ENCODE results near the gene HAPLN3.

Gene HAPLN3

GRCh38 chr15:88894348-88894818 is 961 bp downstream of the HAPLN3 start:
- peak; percentile 67 to 82 for DNase-seq (ENCODE audit: low read depth in 2 of 2)

DNA sequence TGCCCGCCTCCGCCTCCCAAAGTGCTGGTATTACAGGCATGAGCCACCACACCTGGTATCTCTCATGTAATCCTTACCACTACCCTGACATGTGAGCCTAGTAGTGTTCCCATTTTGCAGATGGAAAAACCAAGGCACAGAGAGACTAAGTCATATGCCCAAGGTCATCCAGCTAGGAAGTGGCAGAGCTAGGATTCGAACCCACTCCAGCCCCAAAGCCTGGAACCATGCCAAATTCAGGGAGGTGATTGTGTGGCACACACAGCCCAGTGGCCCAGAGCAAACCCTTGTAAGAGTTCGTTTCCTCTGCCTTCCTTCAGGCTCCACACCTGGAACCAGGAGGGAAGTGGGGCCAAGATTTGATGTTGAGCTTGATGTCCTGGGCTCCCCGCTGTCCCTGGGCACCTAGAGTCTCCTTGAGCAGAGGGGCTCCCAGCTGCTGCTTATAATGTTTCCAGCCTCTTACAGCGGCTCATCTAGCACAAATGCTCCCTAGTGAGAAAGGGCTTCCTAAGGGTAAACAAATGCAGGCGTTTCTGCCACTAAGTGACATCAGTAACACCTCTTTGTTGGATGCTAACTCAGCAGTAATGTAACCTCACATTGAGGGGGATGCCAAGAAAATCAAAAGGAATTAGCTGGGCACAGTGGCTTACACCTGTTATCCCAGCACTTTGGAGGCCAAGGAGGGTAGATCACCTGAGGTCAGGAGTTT is 3.6 kb downstream of the HAPLN3 start:
- no peak for DNase-seq (ENCODE audit: low read depth in 2 of 2)

DNA sequence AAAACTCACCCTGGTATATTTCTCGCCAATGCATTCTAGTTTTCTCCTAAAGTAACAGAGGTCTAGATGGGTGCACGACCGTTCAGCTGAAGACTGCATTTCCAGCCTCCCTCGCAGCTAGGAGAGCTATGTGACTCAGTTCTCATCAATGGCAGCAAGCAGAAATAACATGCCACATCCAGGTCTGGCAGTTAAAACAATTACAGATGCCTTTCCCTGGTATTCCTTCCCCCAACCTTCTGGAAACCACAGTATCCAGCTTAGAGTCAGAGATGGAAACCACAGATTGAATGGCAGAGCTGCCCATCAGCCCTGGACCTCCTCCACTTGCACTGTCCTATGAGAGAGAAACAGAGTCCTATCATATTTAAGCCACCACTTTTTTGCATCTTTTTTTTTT is 4.8 kb downstream of the HAPLN3 start:
- DNase-seq (ENCODE audit: low read depth in 2 of 2): no peak

- DNase-seq (ENCODE audit: low read depth in 2 of 2): no peak
Measured at GRCh38 chr15:88888719-88889118, 6.6 kb downstream of the HAPLN3 start.

- no peak for DNase-seq (ENCODE audit: low read depth in 2 of 2)
Measured at GRCh38 chr15:88887068-88887580, 8.2 kb downstream of the HAPLN3 start.

DNA sequence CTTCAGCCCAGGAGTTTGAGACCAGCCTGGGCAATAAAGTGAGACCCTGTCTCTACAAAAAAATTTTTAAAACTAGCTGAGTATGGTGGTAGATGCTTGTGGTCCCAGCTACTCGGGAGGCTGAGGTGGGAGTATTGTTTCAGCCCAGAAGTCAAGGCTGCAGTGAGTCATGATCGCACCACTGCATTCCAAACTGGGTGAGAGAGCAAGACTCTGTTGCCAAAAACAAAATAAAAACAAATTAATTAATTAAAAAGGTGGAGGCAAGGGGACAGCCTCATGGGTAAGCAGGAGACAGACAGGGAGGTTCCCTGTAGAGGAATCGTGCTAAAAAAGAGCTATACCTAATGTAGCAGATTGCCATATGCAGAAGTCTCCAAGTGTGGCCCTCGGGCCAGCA is 12.6 kb downstream of the HAPLN3 start:
- no peak for DNase-seq (ENCODE audit: low read depth in 2 of 2)

DNA sequence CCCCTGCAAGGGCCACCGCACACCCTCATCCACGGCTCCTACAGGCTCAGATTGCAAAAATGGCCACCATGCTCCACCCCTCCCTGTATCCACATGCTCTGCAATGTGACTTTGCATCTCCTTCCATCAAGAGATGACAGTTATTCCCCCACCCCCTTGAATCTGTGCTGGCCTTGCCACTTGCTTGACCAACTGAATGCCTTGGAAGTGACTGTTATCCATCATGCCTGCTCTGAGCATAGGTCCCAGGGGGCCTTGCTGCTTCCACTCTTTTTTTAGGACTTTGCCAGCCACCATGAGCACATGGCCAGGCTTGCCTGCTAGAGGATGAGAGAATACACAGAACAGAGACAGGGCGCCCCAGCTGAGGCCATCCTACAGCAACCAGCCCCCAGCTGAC is 13.6 kb downstream of the HAPLN3 start:
- no peak for DNase-seq (ENCODE audit: low read depth in 2 of 2)

- no peak for DNase-seq (ENCODE audit: low read depth in 2 of 2)
Measured at GRCh38 chr15:88880944-88881740, 14.2 kb downstream of the HAPLN3 start.

DNA sequence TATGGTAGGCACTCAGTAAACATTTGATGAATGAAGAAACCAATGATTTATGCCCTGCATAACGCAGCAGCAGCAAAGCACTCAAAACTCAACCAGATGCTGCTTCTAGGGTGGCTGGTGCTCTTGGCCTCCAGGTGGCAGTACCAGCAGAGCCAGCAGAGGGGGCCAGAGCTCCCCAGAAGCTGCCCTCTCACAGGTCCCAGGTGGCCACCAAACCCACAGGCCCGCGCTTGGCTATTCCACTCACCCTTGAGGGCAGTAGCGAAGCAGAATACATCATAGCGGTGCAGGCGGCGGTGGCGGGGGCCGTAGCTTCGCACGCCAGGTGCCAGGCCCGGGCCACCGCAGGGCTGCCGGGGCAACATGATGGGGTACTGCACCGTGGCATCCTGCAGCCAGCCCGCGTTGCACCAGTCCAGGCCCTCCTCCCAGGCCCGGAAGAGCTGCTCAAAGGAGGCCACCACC is 16.6 kb downstream of the HAPLN3 start:
- DNase-seq (ENCODE audit: low read depth in 2 of 2): peak in 1 of 2 experiments; percentile 37

DNA sequence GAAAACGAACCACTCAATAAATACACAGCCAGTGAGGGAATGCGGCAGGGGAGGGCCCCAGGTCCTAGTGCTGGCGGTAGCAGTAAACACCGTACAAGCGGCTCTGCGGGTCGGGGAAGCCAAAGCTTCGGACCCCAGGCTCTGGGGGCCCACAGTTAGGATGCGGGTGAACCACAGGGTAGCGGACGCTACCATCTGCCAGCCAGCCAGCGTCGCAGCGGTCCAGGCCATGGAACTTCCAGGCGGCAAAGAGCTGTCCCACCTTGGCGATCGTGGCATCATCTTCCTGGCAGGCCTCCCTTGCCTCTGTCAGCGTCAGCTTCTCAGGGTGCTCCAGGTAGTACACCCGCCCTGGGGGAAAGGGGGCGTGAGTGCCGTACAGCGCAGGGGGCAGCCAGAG is 17.4 kb downstream of the HAPLN3 start:
- no peak for DNase-seq (ENCODE audit: low read depth in 2 of 2)

DNA sequence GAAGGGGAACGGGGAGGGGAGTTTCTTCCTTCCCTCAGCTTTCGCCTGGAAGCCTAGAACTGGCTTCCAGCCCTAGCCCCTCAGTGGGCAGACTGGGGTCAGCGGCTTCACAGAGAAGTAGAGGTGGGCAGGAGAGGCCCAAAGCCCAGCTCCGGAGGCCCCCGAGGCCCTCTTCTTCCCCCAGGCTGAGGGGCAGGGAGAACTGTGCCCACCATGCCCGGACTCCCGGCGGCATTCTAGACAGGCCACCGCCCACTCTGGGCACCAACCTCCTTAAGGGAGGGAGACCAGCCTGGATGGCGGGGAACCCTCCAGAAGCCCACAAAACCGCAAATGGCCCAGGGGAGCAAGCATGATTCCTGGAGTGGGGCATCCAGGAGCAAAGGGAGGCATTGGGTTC is 17.9 kb downstream of the HAPLN3 start:
- DNase-seq (ENCODE audit: low read depth in 2 of 2): no peak

DNA sequence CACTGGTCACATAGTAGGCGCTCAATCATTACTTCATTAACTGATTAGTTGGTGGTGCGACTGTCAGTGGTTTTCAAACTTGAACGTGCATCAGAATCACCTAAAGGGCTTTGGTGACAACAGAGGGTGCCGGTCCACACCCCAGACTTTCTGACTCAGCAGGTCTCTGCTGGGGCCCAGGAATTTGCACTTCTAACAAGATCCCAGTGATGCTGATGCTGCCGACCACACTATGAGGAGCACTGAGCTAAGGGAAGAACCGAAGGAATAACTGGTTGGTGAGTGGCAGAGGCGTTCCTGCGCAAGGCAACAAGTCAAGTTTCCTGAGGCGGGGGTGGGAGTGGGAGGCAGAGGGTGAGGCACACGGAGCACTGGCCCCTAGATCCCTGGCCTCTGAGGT is 18.8 kb downstream of the HAPLN3 start:
- DNase-seq (ENCODE audit: low read depth in 2 of 2): no peak

DNA sequence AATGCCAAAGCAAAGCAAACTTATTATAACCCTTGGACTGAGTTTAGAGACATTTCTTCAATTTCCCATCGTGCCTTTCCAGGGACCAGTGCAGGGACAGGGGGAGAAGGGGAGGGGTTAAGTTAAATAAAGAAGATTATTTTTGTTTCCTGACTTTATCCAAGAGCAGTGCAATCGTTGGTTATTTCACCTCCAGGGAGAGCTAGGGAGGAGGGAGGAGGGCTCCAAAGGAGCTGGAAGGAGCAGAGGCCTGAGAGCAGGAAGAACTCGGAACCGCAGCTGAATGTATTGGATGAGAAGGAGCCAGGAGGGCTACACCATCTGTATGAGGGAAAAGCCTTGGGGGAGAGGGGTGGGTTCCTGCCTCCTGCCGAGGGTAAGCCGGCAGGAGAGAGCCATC is 20.7 kb downstream of the HAPLN3 start:
- DNase-seq (ENCODE audit: low read depth in 2 of 2): no peak

DNA sequence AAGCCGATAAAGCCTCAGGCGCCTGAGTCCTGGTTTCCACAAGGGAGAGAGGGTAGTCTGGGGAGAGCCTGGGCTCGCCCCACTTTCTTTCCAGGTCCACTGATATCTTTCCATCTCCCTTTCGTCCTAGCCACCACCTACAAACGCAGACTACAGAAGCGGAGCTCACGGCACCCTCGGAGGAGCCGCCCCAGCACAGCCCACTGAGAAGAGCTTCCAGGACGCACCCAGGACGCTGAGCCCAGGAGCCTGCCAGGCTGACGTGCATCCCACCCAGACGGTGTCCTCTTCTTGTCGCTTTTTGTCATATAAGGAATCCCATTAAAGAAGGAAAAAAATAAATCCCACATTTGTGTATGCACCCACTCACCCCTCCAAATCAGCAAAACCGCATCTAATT is 21.1 kb downstream of the HAPLN3 start:
- DNase-seq (ENCODE audit: low read depth in 2 of 2): no peak

DNA sequence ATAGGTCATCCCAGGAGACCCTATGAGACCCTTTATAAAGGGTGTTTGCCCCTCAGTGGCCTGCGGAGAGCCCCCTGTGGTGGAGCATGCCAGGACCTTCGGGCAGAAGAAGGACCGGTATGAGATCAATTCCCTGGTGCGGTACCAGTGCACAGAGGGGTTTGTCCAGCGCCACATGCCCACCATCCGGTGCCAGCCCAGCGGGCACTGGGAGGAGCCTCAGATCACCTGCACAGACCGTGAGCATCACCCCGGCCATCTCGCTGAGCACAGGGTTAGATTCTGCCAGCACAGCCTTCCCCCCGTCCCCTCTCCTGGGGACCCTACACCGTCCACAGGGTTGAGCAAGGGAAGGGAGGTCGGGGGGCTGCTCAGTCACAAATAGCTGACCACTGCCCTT is 21.6 kb downstream of the HAPLN3 start:
- no peak for DNase-seq (ENCODE audit: low read depth in 2 of 2)

DNA sequence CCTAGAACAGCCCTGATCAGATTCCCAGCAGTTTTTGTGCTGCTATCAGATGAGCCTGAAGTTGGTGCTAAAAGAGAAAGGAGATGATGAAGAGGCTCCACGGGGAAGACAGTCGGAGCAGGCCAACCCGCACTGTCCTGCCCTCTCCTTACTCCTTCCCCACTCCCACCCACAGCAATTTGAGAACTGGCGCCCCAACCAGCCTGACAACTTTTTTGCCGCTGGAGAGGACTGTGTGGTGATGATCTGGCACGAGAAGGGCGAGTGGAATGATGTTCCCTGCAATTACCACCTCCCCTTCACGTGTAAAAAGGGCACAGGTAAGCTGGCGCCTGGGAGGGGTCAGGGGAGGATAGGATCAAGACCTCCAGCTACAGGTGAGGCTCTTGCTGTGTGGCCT is 22.6 kb downstream of the HAPLN3 start:
- DNase-seq (ENCODE audit: low read depth in 2 of 2): no peak

- no peak for DNase-seq (ENCODE audit: low read depth in 2 of 2)
Measured at GRCh38 chr15:88872106-88872505, 23.2 kb downstream of the HAPLN3 start.

DNA sequence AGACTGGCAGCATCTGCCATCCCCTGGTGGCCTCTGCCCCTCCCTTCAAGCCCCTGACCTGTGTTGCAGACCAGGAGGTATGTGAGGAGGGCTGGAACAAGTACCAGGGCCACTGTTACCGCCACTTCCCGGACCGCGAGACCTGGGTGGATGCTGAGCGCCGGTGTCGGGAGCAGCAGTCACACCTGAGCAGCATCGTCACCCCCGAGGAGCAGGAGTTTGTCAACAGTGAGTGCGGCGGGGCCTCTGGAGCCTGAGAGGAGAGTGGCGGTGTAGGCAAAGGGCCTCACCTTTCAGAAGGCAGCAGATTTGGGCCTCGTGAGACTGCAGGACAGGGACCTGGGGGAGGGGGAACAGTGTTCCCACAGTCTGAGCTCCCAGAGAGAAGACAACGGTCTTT is 24.0 kb downstream of the HAPLN3 start:
- DNase-seq (ENCODE audit: low read depth in 2 of 2): no peak

GRCh38 chr15:88866295-88866881 is 29.0 kb downstream of the HAPLN3 start:
- DNase-seq (ENCODE audit: low read depth in 2 of 2): no peak

- DNase-seq (ENCODE audit: low read depth in 2 of 2): no peak
Measured at GRCh38 chr15:88865498-88866099, 29.7 kb downstream of the HAPLN3 start.

DNA sequence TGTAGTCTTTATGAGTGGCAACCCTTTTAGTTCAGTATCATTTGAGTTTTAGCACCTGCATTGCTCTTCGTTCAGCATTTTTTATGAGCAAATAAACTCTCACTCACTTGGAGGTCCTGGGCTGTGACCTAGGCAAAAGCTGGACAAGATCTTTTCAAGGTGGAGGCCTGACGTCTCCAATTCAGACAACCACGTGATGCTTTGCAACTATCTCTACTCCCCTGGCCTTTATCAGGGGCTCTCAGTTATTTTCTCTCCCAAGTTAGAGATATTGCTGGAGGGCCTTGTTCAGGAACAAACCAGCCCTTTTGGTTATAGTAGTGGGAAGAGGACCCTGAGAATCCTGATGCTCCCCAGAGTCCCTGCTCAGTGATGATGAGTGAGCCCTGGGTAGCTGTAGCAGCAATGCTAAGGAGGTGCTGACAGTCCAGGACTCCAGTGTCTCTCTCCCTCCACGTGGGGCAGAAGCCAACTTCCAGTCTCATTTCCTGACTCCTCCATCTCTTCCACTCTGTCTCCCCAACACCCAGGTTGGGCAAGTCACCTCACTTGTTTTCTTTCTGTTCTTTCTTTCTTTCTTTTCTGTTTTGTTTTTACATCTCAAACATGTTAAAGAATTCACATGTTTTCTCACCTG is 30.4 kb downstream of the HAPLN3 start:
- DNase-seq (ENCODE audit: low read depth in 2 of 2): no peak

DNA sequence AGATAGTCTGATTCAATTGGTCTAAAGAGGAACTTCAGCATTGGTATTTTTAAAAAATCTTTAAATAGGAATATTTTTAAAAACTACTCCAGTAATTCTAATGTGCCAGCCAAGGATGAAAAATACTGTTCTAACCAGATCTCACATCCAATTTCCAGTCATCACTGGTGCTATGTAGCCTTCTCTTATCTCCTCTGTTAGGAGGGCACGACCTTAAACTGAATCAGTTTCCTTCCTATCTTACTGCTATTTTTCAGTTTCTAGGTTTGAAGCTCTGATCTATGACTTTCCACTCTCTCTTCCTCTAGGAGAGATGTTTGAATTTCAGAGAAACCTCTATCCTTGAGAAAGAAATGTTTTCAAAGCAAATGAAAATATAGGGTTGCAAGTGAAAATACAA is 31.9 kb downstream of the HAPLN3 start:
- no peak for DNase-seq (ENCODE audit: low read depth in 2 of 2)

All from stimulated activated CD4-positive, alpha-beta T cell treated with anti-CD3 and anti-CD28 coated beads, Interleukin-12 subunit alpha, Interleukin-12 subunit beta, amount 100 ng/mL, for 24 hours (primary cell).